Measurements from ENCODE around the gene FILIP1L.

Gene FILIP1L

GRCh38 chr3:100125161-100125938 lies 11.0 kb upstream of the FILIP1L start:
- no peak for DNase-seq
- intact Hi-C loops (cut with DNase I) = no loop called here

- intact Hi-C loops (cut with DNase I) = no loop called here
- DNase-seq = peak in 1 of 10 donors; percentile 63
These were observed 10.0 kb upstream of the FILIP1L start for GRCh38 chr3:100124201-100124761.

- DNase-seq = no peak
- intact Hi-C loops (cut with DNase I) = no loop called here
These were observed 8.8 kb upstream of the FILIP1L start for GRCh38 chr3:100123112-100123511.

GRCh38 chr3:100122321-100122720 lies 8.0 kb upstream of the FILIP1L start:
- DNase-seq = no peak
- intact Hi-C loops (cut with DNase I) = no loop called here

- intact Hi-C loops (cut with DNase I) = no loop called here
- DNase-seq = no peak
These were observed 6.4 kb upstream of the FILIP1L start for GRCh38 chr3:100120693-100121092.

- DNase-seq = no peak
- intact Hi-C loops (cut with DNase I) = no loop called here
These were observed 5.7 kb upstream of the FILIP1L start for GRCh38 chr3:100120012-100120411.

- DNase-seq = no peak
- intact Hi-C loops (cut with DNase I) = no loop called here
These were observed 2.8 kb upstream of the FILIP1L start for GRCh38 chr3:100117093-100117492.

GRCh38 chr3:100113723-100114412 lies 433 bp downstream of the FILIP1L start:
- no peak for DNase-seq
- intact Hi-C loops (cut with DNase I) = no loop called here

GRCh38 chr3:100111728-100112127 lies 2.6 kb downstream of the FILIP1L start:
- intact Hi-C loops (cut with DNase I) = no loop called here
- DNase-seq = no peak

- DNase-seq = no peak
- intact Hi-C loops (cut with DNase I) = no loop called here
These were observed 4.1 kb downstream of the FILIP1L start for GRCh38 chr3:100110162-100110561.

- intact Hi-C loops (cut with DNase I) = no loop called here
- no peak for DNase-seq
These were observed 5.7 kb downstream of the FILIP1L start for GRCh38 chr3:100108464-100109079.

- intact Hi-C loops (cut with DNase I) = no loop called here
These were observed 7.0 kb downstream of the FILIP1L start for GRCh38 chr3:100107221-100107814.

GRCh38 chr3:100106531-100107141 lies 7.7 kb downstream of the FILIP1L start:
- DNase-seq = no peak
- intact Hi-C loops (cut with DNase I) = no loop called here

More at GRCh38 chr3:100107221-100107814, 7.0 kb downstream of the FILIP1L start:
- DNase-seq = no peak

GRCh38 chr3:100106094-100106493 lies 8.2 kb downstream of the FILIP1L start:
- intact Hi-C loops (cut with DNase I) = no loop called here
- DNase-seq = no peak

- no peak for DNase-seq
- intact Hi-C loops (cut with DNase I) = no loop called here
These were observed 8.8 kb downstream of the FILIP1L start for GRCh38 chr3:100105501-100105900.

- no peak for DNase-seq
- intact Hi-C loops (cut with DNase I) = no loop called here
These were observed 9.4 kb downstream of the FILIP1L start for GRCh38 chr3:100104817-100105413.

GRCh38 chr3:100104442-100104798 lies 9.9 kb downstream of the FILIP1L start:
- DNase-seq = no peak
- intact Hi-C loops (cut with DNase I) = no loop called here

GRCh38 chr3:100103558-100104441 lies 10.5 kb downstream of the FILIP1L start:
- intact Hi-C loops (cut with DNase I) = no loop called here
- DNase-seq = no peak

- no peak for DNase-seq
- intact Hi-C loops (cut with DNase I) = no loop called here
These were observed 11.5 kb downstream of the FILIP1L start for GRCh38 chr3:100102757-100103156.

Data from posterior cingulate gyrus (tissue), 11 donors.